Memory B cell (primary cell): ENCODE data around the gene WDR7.

Experiments used
- ATAC-seq: fragments of 150-1000 bp; cut with Tn5 transposase; 2 replicates; pipeline ENCODE4 v1.10.0; 2021; ENCODE audit warnings: low read depth, mild to moderate bottlenecking, moderate library complexity
- DNase-seq, 2 donors: peaks; one replicate each; pipeline ENCODE4 v3.0.0; 2022; ENCODE audit warnings: low spot score in 2 of 2
- H3K27ac Mint-ChIP-seq: one replicate; pipeline ENCODE4 v1.8.0; 2022; ENCODE audit warnings: mild to moderate bottlenecking, moderate library complexity, mixed read lengths
- H3K27me3 Mint-ChIP-seq: one replicate; pipeline ENCODE4 v1.8.0; 2022; ENCODE audit warnings: mixed read lengths
- H3K36me3 Mint-ChIP-seq: one replicate; pipeline ENCODE4 v1.8.0; 2022; ENCODE audit warnings: mild to moderate bottlenecking, mixed read lengths
- H3K4me1 Mint-ChIP-seq: one replicate; pipeline ENCODE4 v1.8.0; 2022; ENCODE audit warnings: mixed read lengths
- H3K4me3 Mint-ChIP-seq: one replicate; pipeline ENCODE4 v1.8.0; 2022; ENCODE audit warnings: mild to moderate bottlenecking, moderate library complexity, mixed read lengths
- H3K9me3 Mint-ChIP-seq: one replicate; pipeline ENCODE4 v1.8.0; 2022; ENCODE audit warnings: mixed read lengths

Gene WDR7

GRCh38 chr18:57073501-57074187, 422.5 kb downstream of the WDR7 start:
- Mint-ChIP-seq H3K36me3 (peaks cover 10% of the 10 kb centered on the region), H3K9me3 (peaks cover 7% of the 10 kb centered on the region), H3K27me3 (peaks cover 21% of the 10 kb centered on the region), H3K27ac (no peak overlapping the region), H3K4me1 (peaks cover 8% of the 10 kb centered on the region), H3K4me3 (no peak overlapping the region)
- DNase-seq: no peak
- ATAC-seq: no peak

GRCh38 chr18:57075716-57076400, 424.7 kb downstream of the WDR7 start:
- Mint-ChIP-seq H3K4me1 (peaks cover 8% of the 10 kb centered on the region), H3K36me3 (peaks cover 9% of the 10 kb centered on the region), H3K27me3 (peaks cover 28% of the 10 kb centered on the region)

GRCh38 chr18:57077005-57077765, 426.0 kb downstream of the WDR7 start:
- Mint-ChIP-seq H3K4me1 (peaks cover 8% of the 10 kb centered on the region), H3K9me3 (peaks cover 7% of the 10 kb centered on the region), H3K27me3 (peaks cover 24% of the 10 kb centered on the region), H3K4me3 (no peak overlapping the region), H3K27ac (no peak overlapping the region), H3K36me3 (peaks cover 3% of the 10 kb centered on the region)
- ATAC-seq (no peak), DNase-seq (no peak)

More at GRCh38 chr18:57075716-57076400, 424.7 kb downstream of the WDR7 start:
- DNase-seq (no peak), ATAC-seq (no peak)
- H3K9me3 Mint-ChIP-seq: peaks cover 10% of the 10 kb centered on the region
- H3K4me3 Mint-ChIP-seq: no peak overlapping the region
- H3K27ac Mint-ChIP-seq: no peak overlapping the region

- peak; percentile 31 to 42 for DNase-seq
- Mint-ChIP-seq H3K27ac (no peak overlapping the region), H3K4me3 (no peak overlapping the region), H3K4me1 (peaks cover 8% of the 10 kb centered on the region), H3K9me3 (peaks cover 7% of the 10 kb centered on the region), H3K27me3 (peaks cover 24% of the 10 kb centered on the region), H3K36me3 (peaks cover 3% of the 10 kb centered on the region)
- ATAC-seq: peak; percentile 97
These were observed 426.8 kb downstream of the WDR7 start for GRCh38 chr18:57077786-57078552.

GRCh38 chr18:57078614-57079013, 427.5 kb downstream of the WDR7 start:
- ATAC-seq (no peak), DNase-seq (no peak)
- H3K4me1 Mint-ChIP-seq: peaks cover 8% of the 10 kb centered on the region
- no peak overlapping the region for H3K27ac Mint-ChIP-seq
- H3K27me3 Mint-ChIP-seq: peaks cover 28% of the 10 kb centered on the region
- H3K4me3 Mint-ChIP-seq: no peak overlapping the region
- H3K36me3 Mint-ChIP-seq: peaks cover 3% of the 10 kb centered on the region
- H3K9me3 Mint-ChIP-seq: peaks cover 9% of the 10 kb centered on the region

- H3K9me3 Mint-ChIP-seq: peaks cover 21% of the 10 kb centered on the region
- H3K27me3 Mint-ChIP-seq: peaks cover 35% of the 10 kb centered on the region
- no peak overlapping the region for H3K27ac Mint-ChIP-seq
- H3K4me1 Mint-ChIP-seq: peaks cover 24% of the 10 kb centered on the region
- H3K36me3 Mint-ChIP-seq: peaks cover 5% of the 10 kb centered on the region
- DNase-seq: no peak
- ATAC-seq: no peak
- H3K4me3 Mint-ChIP-seq: no peak overlapping the region
These were observed 429.3 kb downstream of the WDR7 start for GRCh38 chr18:57080479-57080878.

- Mint-ChIP-seq H3K4me3 (no peak overlapping the region), H3K27me3 (peaks cover 41% of the 10 kb centered on the region), H3K27ac (no peak overlapping the region), H3K9me3 (peaks cover 22% of the 10 kb centered on the region), H3K36me3 (peaks cover 5% of the 10 kb centered on the region), H3K4me1 (peaks cover 25% of the 10 kb centered on the region)
- ATAC-seq (no peak), DNase-seq (no peak)
These were observed 430.7 kb downstream of the WDR7 start for GRCh38 chr18:57081899-57082298.

- no peak overlapping the region for H3K27ac Mint-ChIP-seq
- no peak for ATAC-seq
These were observed 432.3 kb downstream of the WDR7 start for GRCh38 chr18:57083485-57083884.

GRCh38 chr18:57084331-57085271, 433.4 kb downstream of the WDR7 start:
- Mint-ChIP-seq H3K36me3 (peaks cover 5% of the 10 kb centered on the region), H3K27me3 (peaks cover 40% of the 10 kb centered on the region), H3K9me3 (peaks cover 20% of the 10 kb centered on the region), H3K4me1 (peaks cover 17% of the 10 kb centered on the region), H3K4me3 (no peak overlapping the region), H3K27ac (no peak overlapping the region)
- DNase-seq: no peak
- ATAC-seq: no peak

More at GRCh38 chr18:57083485-57083884, 432.3 kb downstream of the WDR7 start:
- Mint-ChIP-seq H3K4me1 (peaks cover 17% of the 10 kb centered on the region), H3K27me3 (peaks cover 41% of the 10 kb centered on the region), H3K9me3 (peaks cover 22% of the 10 kb centered on the region), H3K4me3 (no peak overlapping the region), H3K36me3 (peaks cover 5% of the 10 kb centered on the region)
- no peak for DNase-seq

GRCh38 chr18:57085371-57085770, 434.2 kb downstream of the WDR7 start:
- no peak overlapping the region for H3K4me3 Mint-ChIP-seq
- H3K27ac Mint-ChIP-seq: no peak overlapping the region
- ATAC-seq (no peak), DNase-seq (no peak)
- peaks cover 19% of the 10 kb centered on the region for H3K9me3 Mint-ChIP-seq
- H3K27me3 Mint-ChIP-seq: peaks cover 37% of the 10 kb centered on the region
- H3K4me1 Mint-ChIP-seq: peaks cover 17% of the 10 kb centered on the region
- H3K36me3 Mint-ChIP-seq: peaks cover 5% of the 10 kb centered on the region

- Mint-ChIP-seq H3K4me3 (no peak overlapping the region), H3K9me3 (peaks cover 19% of the 10 kb centered on the region), H3K27ac (no peak overlapping the region), H3K36me3 (peaks cover 5% of the 10 kb centered on the region), H3K4me1 (peaks cover 17% of the 10 kb centered on the region), H3K27me3 (peaks cover 37% of the 10 kb centered on the region)
- ATAC-seq (no peak), DNase-seq (no peak)
These were observed 435.0 kb downstream of the WDR7 start for GRCh38 chr18:57086163-57086562.
